Measurements from ENCODE around the gene OVCH2.

GRCh38 chr11:7694235-7694634, 12.0 kb downstream of the OVCH2 start:
- TF ChIP-seq POLR2A (IDR thresholded peaks at IDR 0.05) (no peak), CTCF (IDR thresholded peaks at IDR 0.05) (no peak)
